IMR-90 (cell line): Measurements from ENCODE around the gene C9orf50. TPM values are rescaled to one million over a fixed set of nuclear protein-coding genes. Genes with fewer than 3 reads are reported as not detected.

Experiments used
- ATAC-seq: fragments of 200-7000 bp; cut with Tn5 transposase; 2 replicates; pipeline ENCODE4 v1.9.1; 2020; ENCODE audit warnings: low read depth, mild to moderate bottlenecking, moderate library complexity
- BruUV-seq: library from RNA; stranded (reverse); fragments of 400-500 nt; replicated peaks from 2 replicates; lab custom pipeline; 2021; lab: Mats Ljungman, UMichigan
- CTCF ChIA-PET: fragments of 300-600 bp; formaldehyde crosslinking; extraction: SDS; loops from one replicate; lab custom pipeline; 2021; ENCODE audit warnings: antibody characterized with exemption; lab: Yijun Ruan, JAX
- POLR2A ChIA-PET: fragments of 300-600 bp; sonication (Branson Sonifier 250); formaldehyde crosslinking; loops from one replicate; lab custom pipeline; 2022; ENCODE audit warnings: antibody characterized with exemption; ENCODE audit not compliant: unreplicated experiment; lab: Charles Lee
- DNase-seq: peaks from one replicate; pipeline ENCODE4 v3.0.0; 2013
- H2AFZ ChIP-seq: replicated peaks from 2 replicates; pipeline ENCODE3; 2013; ENCODE audit warnings: low read length, mild to moderate bottlenecking; ENCODE audit not compliant: poor library complexity
- H2AK5ac ChIP-seq: 2 replicates; pipeline ENCODE4 v1.6.1; 2013; ENCODE audit warnings: low read depth, low read length, inconsistent platforms
- H2AK9ac ChIP-seq: replicated peaks from 2 replicates; pipeline ENCODE3; 2013; ENCODE audit warnings: mild to moderate bottlenecking, low read depth, low read length, moderate library complexity; ENCODE audit not compliant: poor library complexity
- H2BK120ac ChIP-seq: 2 replicates; pipeline ENCODE4 v1.6.1; 2013; ENCODE audit warnings: low read depth, low read length, inconsistent platforms
- H2BK15ac ChIP-seq: 3 replicates; pipeline ENCODE4 v1.6.1; 2013; ENCODE audit warnings: low read depth, low read length, inconsistent platforms
- H2BK20ac ChIP-seq: 2 replicates; pipeline ENCODE4 v1.6.1; 2013; ENCODE audit warnings: low read depth, mild to moderate bottlenecking, inconsistent platforms, low read length, moderate library complexity
- H2BK5ac ChIP-seq: 2 replicates; pipeline ENCODE4 v1.6.1; 2013; ENCODE audit warnings: mild to moderate bottlenecking, low read depth, low read length, inconsistent platforms; ENCODE audit not compliant: poor library complexity, severe bottlenecking
- H3K14ac ChIP-seq: replicated peaks from 2 replicates; pipeline ENCODE4 v1.6.1; 2013; ENCODE audit warnings: low read depth, low read length, inconsistent platforms
- H3K18ac ChIP-seq: 2 replicates; pipeline ENCODE4 v1.6.1; 2013; ENCODE audit warnings: low read depth, low read length, control low read depth
- H3K23ac ChIP-seq: 2 replicates; pipeline ENCODE4 v1.6.1; 2013; ENCODE audit warnings: low read depth, low read length, inconsistent platforms
- H3K27ac ChIP-seq: 2 replicates; pipeline ENCODE4 v1.5.1; 2013; ENCODE audit warnings: mild to moderate bottlenecking, control low read depth, low read length; ENCODE audit not compliant: insufficient read depth
- H3K27me3 ChIP-seq: 2 replicates; pipeline ENCODE4 v1.6.1; 2013; ENCODE audit warnings: low read length; ENCODE audit not compliant: control insufficient read depth, insufficient read depth
- H3K36me3 ChIP-seq: 2 replicates; pipeline ENCODE4 v1.6.1; 2013; ENCODE audit warnings: low read length, mixed read lengths; ENCODE audit not compliant: control insufficient read depth, insufficient read depth
- H3K4ac ChIP-seq: 2 replicates; pipeline ENCODE4 v1.6.1; 2013; ENCODE audit warnings: low read depth, low read length, inconsistent platforms
- H3K4me1 ChIP-seq: 2 replicates; pipeline ENCODE4 v1.6.1; 2013; ENCODE audit warnings: low read length, mixed read lengths; ENCODE audit not compliant: control insufficient read depth, insufficient read depth
- H3K4me2 ChIP-seq: 2 replicates; pipeline ENCODE4 v1.6.1; 2013; ENCODE audit warnings: low read depth, mild to moderate bottlenecking, control low read depth, low read length, moderate library complexity
- H3K4me3 ChIP-seq: 2 replicates; pipeline ENCODE4 v1.5.1; 2013; ENCODE audit warnings: low read depth, mild to moderate bottlenecking, control low read depth, low read length, moderate library complexity; ENCODE audit not compliant: insufficient read depth
- H3K56ac ChIP-seq: 2 replicates; pipeline ENCODE4 v1.6.1; 2013; ENCODE audit warnings: low read length, inconsistent platforms; ENCODE audit not compliant: insufficient read depth; ENCODE audit errors: extremely low read depth
- H3K79me1 ChIP-seq, 2 experiments: 2 replicates each; pipeline ENCODE4 v1.6.1; 2013; ENCODE audit warnings: low read length in 2 of 2, inconsistent platforms in 1 of 2, low read depth in 1 of 2
- H3K9ac ChIP-seq: 2 replicates; pipeline ENCODE4 v1.6.1; 2013; ENCODE audit warnings: low read depth, low read length, control low read depth
- H3K9me1 ChIP-seq: 2 replicates; pipeline ENCODE4 v1.6.1; 2013; ENCODE audit warnings: low read length, inconsistent platforms; ENCODE audit not compliant: insufficient read depth
- H3K9me3 ChIP-seq: 2 replicates; pipeline ENCODE4 v1.6.1; 2013; ENCODE audit warnings: low read length; ENCODE audit not compliant: control insufficient read depth, insufficient read depth
- H4K20me1 ChIP-seq: 2 replicates; pipeline ENCODE4 v1.6.1; 2013; ENCODE audit warnings: low read length, inconsistent platforms; ENCODE audit not compliant: insufficient read depth
- H4K5ac ChIP-seq: 2 replicates; pipeline ENCODE4 v1.6.1; 2013; ENCODE audit warnings: mild to moderate bottlenecking, low read depth, low read length, control low read depth
- H4K8ac ChIP-seq, 2 experiments: 2 replicates each; pipeline ENCODE4 v1.6.1; 2013; ENCODE audit warnings: low read depth in 2 of 2, low read length in 2 of 2, control low read depth in 1 of 2, inconsistent platforms in 1 of 2
- H4K91ac ChIP-seq: 2 replicates; pipeline ENCODE4 v1.6.1; 2013; ENCODE audit warnings: low read depth, low read length, inconsistent platforms; ENCODE audit not compliant: insufficient read depth
- CTCF ChIP-seq: conservative IDR thresholded peaks from 2 replicates; pipeline ENCODE4 v1.5.1; 2012; ENCODE audit warnings: mild to moderate bottlenecking, low read depth, low read length, improper control_type of control experiment
- FOS ChIP-seq: fragments of 150-350 bp; IDR thresholded peaks from 2 replicates; pipeline ENCODE4 v1.6.1; 2016; ENCODE audit warnings: low read depth, low read length
- MXI1 ChIP-seq: IDR thresholded peaks from 2 replicates; pipeline ENCODE4 v1.6.1; 2012; ENCODE audit warnings: low read depth, mild to moderate bottlenecking, low read length, moderate library complexity, borderline replicate concordance
- POLR2A ChIP-seq: IDR thresholded peaks from 2 replicates; pipeline ENCODE4 v1.6.1; 2012; ENCODE audit warnings: mild to moderate bottlenecking, low read depth, low read length
- WGBS, 2 experiments: methylation state at CpG; one replicate each; pipeline versions ENCODE4 v1.1.5 to v1.1.7; 2013; ENCODE audit warnings: missing lambda C conversion rate in 2 of 2; ENCODE audit not compliant: insufficient read length in 1 of 2; ENCODE audit errors: extremely low coverage in 2 of 2; 5-methylcytosine and 5-hydroxymethylcytosine counted together
- dilution Hi-C: fragments of 300-500 bp; cut with HindIII; formaldehyde crosslinking; loops from one replicate; pipeline ENCODE4 v1.14.3; 2018; ENCODE audit warnings: low sequenced_read_pairs; ENCODE audit not compliant: unreplicated experiment
- in situ Hi-C: fragments of 300-500 bp; cut with MboI; formaldehyde crosslinking; loops from 3 replicates; pipeline ENCODE4 v1.14.3; 2019; ENCODE audit warnings: low sequenced_read_pairs, inconsistent platforms, mixed read lengths
- intact Hi-C: fragments of 100-400 bp; cut with micrococcal nuclease; formaldehyde crosslinking; loops from 2 replicates; pipeline ENCODE4 v1.10.0; 2022
- polyA plus RNA-seq, 3 experiments: library from polyadenylated mRNA; depleted of rRNA; stranded (reverse); fragments of >200 nt; gene quantifications; 2 replicates each; pipeline ENCODE4 v1.2.3, GENCODE V29; 2012; ENCODE audit warnings: low replicate concordance in 1 of 3
- total RNA-seq: library from RNA; depleted of rRNA; stranded (reverse); fragments of >200 nt; gene quantifications from 2 replicates; pipeline ENCODE4 v1.2.3, GENCODE V29; 2012

The C9orf50 gene
- total and polyA plus RNA-seq, 2 of the 4 experiments (the other 2 are of a cell fraction): 0.09 TPM; not detected in 1

DNA sequence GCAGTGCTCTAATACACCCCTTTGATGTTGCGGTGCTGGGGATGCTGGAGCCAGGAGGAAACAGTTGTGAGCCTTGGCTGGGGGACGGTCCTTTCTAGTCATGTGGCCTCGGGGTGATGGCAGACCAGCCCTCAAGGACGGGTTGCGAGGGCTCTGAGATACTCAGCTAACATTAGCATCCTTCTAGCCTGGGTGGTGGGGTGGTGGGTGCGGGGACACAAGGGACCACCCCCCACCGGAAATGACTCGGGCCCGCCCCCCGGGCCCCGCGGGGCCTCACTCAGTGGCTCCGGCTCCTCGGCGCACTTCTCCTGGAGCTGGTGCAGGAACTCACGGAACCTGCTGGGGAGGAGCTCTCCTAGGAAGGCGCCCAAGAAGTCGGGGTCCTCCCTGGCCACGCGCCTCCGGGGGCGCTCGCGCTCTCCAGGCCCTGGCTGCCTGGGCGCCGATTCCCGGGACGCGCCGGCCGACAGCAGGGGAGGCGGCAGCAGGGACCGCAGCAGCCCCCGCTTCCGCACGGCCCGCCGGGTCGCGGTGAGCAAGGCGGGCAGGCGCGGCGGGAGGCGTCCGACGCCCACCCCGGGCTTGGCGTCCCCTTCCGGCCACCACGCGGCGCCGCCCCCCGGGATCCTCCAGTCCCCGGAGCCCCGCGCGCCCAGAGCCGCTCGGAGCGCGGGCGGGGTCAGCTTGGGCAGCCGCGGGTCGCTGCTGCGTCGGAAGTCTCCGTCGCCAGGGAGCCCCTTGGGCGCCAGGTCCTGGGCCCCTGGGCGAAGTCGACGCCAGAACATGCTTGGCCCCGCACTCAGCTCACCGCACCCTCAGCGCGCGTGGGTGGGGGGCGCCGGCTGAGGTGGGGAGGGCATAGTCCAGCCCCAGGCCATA, 873 bp downstream of the C9orf50 start:
- 2% methylated on average over 62 of the region's 82 CpGs; no CpG with 5 or more reads in 1 of the 2 experiments for WGBS, 2 experiments
- Histone ChIP-seq H3K9me3 (no peaks in the 10 kb centered on the region), H3K79me1 (peaks cover 13 to 20% of the 10 kb centered on the region in 2 experiments; a peak in 2 of 4 replicates), H3K56ac (no peak overlapping the region; the same call in none of the 2 replicates), H3K23ac (peak overlapping the region; percentile 89; the same call in 1 of the 2 replicates), H3K18ac (peak overlapping the region; percentile 29; the same call in 1 of the 2 replicates), H3K9me1 (peaks cover 10% of the 10 kb centered on the region), H2BK120ac (peak overlapping the region; percentile 74), H3K4me2 (peak overlapping the region; percentile 56), H3K9ac (peak overlapping the region; percentile 69), H3K27me3 (no peaks in the 10 kb centered on the region), H3K36me3 (no peaks in the 10 kb centered on the region), H2AK9ac (peak overlapping the region; percentile 91), H3K4ac (peak overlapping the region; percentile 86), H3K4me3 (peak overlapping the region; percentile 51), H3K27ac (peak overlapping the region; percentile 22; the same call in 1 of the 2 replicates), H3K4me1 (peaks cover 13% of the 10 kb centered on the region), H4K8ac (peak overlapping the region; percentile 67 to 86), H2AFZ (peak overlapping the region; percentile 95), H4K20me1 (no peaks in the 10 kb centered on the region), H2BK15ac (peak overlapping the region; percentile 94; the same call in 2 of the 3 replicates), H2AK5ac (peak overlapping the region; percentile 96), H2BK20ac (peak overlapping the region; percentile 13; the same call in 1 of the 2 replicates), H2BK5ac (peak overlapping the region; percentile 55), H4K5ac (peak overlapping the region; percentile 90), H3K14ac (peak overlapping the region; percentile 80), H4K91ac (peak overlapping the region; percentile 73)
- ChIA-PET CTCF (interaction anchor here (0.6 to 3.1 kb wide), 5 partner anchors 9 to 481 kb away, joined by 3 to 11 read pairs (median 3); no protein-coding TSS in a partner anchor), POLR2A (interaction anchor here (1.2 kb wide), 1 partner anchor 480 kb away, joined by 3 read pairs; no protein-coding TSS in a partner anchor)
- dilution Hi-C loops: no loop called here
- BruUV-seq: no TSS peak
- peak; percentile 34 for DNase-seq
- 0 out of 2 replicates have a peak, but pooled peaks have one; percentile 30 for TF ChIP-seq MXI1
- no peak for TF ChIP-seq FOS
- TF ChIP-seq CTCF: peak; percentile 41
- TF ChIP-seq POLR2A: peak; percentile 26; the same call in 1 of the 2 replicates
- peak; percentile 52 for ATAC-seq
- intact Hi-C loops: no loop called here
- in situ Hi-C loops: loop anchor here (5.0 kb wide), 1 partner anchor 488 kb away; no protein-coding TSS in a partner anchor
